ENCODE data around the gene PRXL2B. TPM values are rescaled to one million over a fixed set of nuclear protein-coding genes. Genes with fewer than 3 reads are reported as not detected.
"Not testable (repeated sequence)": the region's sequence is repeated elsewhere in the genome, so short reads cannot be mapped to it uniquely, and the experiment has no call there.

PRXL2B gene
- total RNA-seq, 1 donor from 2014 or later = 47.3 TPM

DNA sequence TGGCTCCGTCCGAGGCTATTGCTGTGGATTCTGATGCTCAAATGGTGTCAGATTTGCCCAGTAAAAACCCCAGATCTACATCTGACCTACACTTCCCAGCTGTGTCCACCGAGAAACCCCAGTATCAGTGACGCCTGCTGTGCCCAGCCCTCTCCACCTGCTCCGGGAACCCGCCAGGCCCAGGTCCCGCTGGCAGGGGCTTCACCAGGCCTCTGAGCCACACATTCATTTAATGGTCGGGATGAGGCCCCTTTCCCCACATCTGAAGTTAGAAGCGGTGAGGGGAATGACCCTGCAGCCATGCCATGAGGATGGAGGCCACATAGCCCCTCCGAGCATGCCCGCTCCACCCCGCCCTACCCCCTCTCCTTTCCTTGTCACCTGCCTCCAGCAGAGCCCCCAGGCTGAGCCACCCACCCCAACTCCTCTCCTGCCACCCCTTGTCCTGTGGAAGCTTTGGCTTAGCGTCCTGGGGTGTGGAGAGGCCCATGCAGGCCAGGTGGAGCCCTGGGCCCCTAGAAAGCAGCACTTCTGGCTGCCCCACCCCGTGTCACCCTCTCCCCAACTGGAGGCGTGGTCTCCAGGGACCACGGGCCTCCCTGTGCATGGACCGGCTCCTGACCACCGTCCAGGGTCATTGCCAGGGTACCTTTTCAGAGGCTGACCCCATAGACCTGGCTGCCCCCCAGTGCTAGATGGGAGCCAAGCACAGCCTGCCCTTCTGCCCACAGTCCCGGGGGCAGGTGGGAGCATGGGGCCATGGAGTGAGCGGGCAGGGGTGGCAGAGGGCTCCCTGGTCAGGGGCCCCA is 22.4 kb upstream of the PRXL2B start:
- no peak for DNase-seq (ENCODE audit: extremely low read depth, low read depth, low spot score)

DNA sequence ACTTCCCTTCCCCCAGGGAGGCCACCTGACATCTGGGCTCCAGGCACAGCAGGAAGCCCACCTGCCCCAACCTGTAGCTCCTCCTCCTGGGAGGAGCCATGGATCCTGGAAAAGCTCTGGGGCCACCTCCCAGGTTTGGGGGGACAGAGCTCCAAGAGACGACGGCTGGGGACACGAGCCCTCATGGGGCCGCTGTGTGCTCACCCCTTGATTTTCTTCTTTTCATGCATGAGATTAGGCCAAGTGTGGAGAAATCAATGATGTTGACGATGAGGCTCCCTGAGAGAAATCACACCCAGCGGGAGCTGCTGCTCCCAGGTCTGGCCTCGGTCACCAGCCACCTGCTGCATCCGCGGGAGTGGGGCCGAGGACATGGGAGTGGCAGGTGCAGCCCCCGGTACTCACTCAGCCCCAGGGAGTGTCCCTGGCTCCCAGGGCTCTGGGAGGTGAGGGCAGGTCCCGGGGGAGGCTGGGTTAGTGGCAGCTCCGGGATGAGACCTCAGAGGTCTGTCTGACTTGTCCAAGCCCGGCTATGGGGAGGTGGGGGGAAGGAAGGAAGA is 21.7 kb upstream of the PRXL2B start:
- no peak for DNase-seq (ENCODE audit: extremely low read depth, low read depth, low spot score)

DNA sequence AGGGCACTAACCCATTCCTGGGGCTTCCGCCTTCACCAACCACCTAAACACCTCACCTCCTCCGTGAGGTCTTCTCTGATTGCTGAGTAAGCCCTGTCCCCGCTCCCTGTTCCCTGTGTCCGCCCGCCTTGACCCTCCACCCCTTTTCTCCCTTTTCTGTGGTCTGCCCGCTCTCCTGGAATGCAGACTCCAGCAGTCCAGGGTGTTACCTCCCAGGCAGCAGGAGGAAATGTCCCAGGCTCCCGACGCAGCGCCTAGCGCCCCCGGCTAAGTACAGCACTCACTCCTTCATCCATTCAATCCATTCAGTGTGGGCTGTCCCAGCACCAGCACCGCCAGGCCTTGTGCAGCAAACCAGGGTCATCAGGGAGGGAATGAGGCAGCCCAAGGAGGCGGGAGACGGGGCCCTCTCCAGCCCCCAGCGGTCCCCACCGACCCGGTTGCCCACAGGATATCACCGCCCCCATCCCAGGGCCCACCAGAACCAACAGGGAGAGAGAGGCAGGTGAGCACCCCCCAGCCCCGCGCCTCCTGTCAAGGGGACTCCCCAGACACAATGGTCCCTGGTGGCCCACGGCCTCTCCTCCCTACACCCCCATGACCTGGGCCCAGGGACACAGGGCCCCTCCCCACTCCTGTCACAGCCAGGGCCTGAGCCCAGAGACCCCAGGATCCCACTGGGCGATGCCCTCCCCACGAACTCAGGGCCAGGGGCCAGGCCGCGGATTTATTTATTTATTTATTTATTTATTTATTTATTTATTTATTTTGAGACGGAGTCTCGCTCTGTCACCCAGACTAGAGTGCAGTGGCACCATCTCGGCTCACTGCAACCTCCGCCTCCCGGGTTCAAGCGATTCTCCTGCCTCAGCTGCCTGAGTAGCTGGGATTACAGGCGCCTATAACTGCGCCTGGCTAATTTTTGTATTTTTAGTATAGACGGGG is 20.2 kb upstream of the PRXL2B start:
- no peak for DNase-seq (ENCODE audit: extremely low read depth, low read depth, low spot score)

DNA sequence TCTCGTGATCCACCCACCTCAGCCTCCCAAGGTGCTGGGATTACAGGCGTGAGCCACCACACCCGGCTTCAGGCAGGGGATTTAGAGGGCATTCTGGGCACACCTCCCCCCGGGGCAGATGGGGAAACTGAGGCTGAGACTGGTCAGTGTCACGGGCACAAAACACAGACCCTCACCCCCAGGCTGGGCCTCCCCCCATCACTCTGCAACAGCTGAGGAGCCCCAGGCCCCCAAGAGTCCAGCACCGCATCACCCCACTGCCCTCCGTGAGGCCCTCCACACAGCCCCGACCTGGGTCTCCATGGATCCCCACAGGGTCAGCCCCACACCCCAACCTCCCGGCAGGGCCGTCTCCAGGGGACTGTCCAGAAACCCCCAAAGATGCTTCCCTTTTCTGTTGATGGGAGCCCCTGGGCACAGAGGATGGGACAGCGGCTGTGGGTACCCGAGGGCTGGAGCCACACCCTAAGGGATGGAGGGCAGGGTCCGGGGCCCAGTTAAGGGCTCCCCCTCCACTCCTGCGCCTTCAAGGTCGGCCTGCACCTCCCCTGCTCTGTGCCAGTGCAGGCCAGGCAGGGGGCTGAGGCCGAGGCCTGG is 19.4 kb upstream of the PRXL2B start:
- DNase-seq (ENCODE audit: extremely low read depth, low read depth, low spot score) = no peak

DNA sequence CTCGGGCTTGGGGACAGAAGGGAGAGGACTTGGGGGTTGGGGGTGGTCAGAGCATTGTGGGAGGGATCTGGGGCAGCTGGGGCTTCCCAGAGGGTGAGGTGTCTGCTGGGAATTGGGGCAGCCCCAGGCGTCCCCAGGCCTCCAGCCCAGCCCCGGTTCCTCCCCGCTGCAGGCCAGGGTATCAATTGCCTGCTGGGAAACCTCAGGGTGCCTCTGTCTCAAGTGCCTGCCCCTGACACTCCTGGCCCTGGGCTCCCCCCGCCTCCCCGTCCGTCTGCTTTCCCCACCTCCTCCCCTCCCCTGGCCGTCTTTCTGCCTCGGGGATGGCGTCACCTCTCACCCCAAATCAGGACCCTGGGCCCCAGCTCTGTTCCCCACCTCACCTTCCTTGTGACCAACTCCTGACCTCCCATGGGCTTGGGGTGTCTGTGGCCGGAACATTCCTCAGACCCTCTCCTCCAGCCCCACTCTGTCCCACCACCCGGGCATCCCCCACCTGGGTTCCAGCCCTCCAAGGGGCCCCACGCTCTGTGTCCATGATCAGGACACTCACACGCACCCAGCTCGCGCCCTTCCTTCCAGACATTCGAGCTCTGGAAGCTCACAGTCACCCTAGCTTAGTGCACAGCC is 18.3 kb upstream of the PRXL2B start:
- DNase-seq (ENCODE audit: extremely low read depth, low read depth, low spot score) = not testable (repeated sequence)

DNA sequence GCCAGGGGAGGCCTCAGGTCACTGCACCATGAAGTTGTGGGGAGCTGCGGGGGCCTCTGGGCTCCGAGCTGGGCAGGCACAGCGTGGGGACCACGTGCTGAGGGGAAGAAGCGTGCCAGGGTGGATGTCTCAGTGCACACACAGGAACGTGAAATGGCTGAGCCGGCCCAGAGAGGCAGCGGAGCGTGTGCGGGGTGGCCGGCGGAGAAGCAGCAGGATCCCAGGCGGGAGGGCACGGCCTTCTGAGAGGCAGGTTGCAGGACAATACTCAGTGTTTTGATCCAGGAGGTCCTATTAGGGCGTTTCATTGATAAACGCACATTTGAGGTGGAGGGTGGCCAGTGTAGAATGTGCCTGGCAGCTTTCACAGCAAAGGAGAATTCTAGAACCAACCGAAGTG is 17.5 kb upstream of the PRXL2B start:
- no peak for DNase-seq (ENCODE audit: extremely low read depth, low read depth, low spot score)

DNA sequence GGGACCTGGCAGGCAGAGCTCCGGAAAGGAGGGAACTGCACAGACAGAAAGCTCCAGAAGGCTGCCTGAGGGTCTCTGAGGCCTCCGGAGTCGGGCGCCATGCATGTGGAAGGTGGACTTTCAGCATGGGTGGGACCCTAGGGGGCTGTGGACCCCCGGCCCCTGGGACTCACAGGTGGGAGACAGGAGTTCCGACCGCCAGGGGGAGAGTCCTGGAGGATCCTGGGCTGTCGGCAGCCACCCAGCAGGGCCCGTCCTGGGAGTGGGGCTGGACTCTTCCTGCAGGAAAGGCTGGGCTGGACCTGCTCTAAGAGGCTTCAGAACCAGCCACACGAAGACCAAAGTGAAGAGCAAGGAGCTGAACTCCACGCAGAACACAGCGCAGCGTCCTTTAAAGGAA is 16.9 kb upstream of the PRXL2B start:
- not testable (repeated sequence) for DNase-seq (ENCODE audit: extremely low read depth, low read depth, low spot score)

DNA sequence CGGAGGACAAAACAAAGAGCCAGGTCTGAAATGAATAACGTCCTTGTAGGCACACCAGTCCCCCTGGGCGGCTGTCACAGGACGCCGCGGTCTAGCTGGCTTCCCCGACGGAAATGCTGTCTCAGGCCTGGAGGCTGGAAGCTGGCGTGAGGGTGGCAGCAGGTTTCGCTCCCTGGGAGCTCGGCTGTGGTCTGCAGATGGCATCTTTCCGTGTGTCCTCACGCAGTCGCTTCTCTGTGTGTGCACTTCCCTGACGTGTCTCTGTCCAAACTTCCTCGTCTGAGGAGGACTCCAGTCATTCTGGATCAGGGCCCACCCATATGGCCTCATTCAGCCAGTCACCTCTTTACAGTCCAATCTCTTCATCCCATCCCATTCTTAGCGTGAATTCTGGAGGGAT is 16.2 kb upstream of the PRXL2B start:
- DNase-seq (ENCODE audit: extremely low read depth, low read depth, low spot score) = no peak

DNA sequence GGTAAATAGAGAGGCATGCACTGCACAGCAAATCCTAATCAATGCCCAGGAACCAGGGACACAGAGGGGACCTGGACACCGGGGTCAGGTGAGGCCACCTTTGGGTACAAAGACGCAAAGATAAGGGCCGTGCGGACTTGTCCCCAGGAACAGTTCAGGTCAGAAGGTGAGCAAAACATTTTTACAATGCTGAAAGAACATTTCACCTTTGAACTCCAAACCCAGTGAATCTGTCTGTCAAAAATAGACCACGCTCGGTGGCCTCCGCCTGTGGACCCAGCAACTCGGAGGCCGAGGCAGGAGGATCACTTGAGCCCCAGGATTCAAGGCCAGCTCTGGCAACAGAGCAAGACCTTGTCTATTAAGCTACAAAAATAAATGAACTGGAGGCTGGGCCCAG is 15.2 kb upstream of the PRXL2B start:
- DNase-seq (ENCODE audit: extremely low read depth, low read depth, low spot score) = no peak

DNA sequence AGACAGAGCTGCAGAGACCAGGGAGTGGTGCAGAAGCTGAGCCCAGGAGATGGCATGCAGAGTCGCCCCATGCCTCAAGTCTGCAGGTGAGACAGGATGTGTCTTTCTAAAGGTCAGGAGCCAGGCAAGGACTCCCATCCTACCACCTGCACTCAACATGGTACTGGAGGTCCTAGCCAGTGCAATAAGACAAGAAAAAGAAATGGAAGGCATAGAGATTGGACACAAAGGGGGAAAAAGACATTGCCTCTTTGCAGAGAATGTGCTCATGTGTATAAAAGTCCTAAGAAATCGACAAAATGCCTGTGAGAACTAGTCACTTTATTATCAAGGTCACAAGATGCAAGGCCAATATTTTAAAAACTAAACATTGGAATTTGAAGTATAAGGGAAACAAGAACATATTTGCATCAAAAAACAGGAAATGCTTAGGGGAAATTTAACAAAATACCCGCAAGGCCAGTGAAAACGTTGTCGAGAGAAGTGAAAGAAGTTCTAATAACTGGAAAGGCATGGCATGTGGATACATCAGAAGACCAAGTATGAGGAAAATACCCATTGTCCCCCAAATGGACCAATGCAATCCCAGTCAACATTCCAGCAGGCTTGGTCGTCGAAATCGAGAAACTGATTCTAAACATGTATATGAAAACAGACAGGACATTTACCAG is 13.2 kb upstream of the PRXL2B start:
- no peak for DNase-seq (ENCODE audit: extremely low read depth, low read depth, low spot score)

DNA sequence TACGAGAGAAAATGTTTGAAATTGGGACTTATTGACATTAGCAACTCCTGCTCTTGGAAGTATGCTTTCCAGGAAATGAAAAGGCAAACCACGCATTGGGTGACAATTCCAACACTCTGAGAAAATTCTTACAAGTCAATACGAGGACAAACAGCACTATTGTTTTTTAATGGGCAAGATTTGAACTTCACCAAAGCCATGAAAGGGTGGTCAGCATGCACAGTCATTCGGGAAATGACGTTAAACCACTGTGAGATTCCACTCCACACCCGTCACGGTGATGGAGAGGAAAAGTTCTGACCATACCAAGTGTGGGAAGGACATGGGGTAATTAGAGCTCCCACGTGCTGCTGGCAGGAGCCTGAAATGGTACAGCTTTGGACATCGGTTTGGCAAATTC is 12.2 kb upstream of the PRXL2B start:
- DNase-seq (ENCODE audit: extremely low read depth, low read depth, low spot score) = no peak

DNA sequence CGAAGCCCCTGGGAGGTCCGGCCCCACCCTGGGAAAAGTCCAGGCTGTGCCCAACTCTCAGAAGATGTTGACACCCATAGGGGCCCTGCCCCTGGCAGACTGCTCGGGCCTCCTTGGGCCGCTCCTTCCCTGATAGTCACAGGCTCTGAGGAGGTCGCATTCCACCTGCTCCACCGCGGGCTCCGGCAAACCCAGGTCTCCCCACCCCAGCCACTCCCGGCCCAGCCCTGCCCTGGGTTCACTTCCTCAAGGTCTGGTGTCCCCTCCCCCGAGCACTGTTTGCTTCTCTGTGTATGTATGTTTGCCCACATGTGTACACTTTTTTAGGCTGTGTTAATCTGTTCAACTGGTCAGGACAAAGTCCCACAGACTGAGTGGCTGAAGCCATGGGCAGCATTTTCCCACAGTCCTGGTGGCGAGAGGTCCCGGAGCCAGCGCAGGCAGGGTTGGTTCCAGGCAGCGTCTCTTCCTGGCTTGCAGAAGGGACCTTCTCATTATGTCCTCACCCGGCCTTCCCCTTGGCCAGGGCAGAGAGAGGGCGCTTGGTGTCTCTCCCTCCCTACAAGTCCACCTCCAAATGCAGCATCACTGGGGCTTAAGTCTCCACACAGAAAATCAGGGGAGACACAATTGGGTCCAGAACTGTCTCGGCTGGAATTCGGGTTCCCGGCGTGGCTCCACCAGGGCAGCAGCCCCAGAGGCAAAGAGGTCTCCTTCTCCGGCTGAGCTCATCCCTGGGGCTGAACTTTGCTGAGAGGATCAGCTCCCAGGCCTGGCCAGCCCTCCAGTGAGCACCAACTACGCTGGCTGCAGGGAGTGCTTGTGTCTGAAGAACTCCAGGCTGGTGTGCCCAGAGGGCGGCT is 10.5 kb upstream of the PRXL2B start:
- DNase-seq (ENCODE audit: extremely low read depth, low read depth, low spot score) = no peak

DNA sequence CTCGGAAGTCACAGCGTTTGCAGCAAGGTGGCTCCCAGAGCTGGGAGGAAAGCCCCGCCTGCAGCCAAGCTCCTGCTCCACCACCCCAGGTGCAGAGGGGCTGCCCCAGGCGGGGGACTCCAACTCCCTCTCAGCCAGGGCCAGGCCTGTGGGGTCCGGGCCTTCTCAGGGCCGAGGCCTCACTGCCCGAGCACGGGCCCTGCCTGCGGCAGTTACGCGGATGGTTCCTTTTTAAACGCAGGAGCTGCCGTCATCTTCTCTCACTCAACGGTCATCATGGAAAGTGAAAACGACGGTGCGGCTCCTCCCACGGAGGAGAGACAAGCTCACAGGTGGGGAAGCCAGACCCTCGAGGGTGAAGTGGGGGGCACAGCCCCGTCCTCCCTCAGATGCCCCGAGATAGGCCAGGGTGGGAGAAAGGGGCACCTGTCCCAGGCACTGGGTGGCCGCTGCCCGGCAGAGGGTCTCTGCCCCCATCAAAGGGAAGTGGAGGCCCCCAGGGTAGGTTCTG is 9.0 kb upstream of the PRXL2B start:
- not testable (repeated sequence) for DNase-seq (ENCODE audit: extremely low read depth, low read depth, low spot score)

DNA sequence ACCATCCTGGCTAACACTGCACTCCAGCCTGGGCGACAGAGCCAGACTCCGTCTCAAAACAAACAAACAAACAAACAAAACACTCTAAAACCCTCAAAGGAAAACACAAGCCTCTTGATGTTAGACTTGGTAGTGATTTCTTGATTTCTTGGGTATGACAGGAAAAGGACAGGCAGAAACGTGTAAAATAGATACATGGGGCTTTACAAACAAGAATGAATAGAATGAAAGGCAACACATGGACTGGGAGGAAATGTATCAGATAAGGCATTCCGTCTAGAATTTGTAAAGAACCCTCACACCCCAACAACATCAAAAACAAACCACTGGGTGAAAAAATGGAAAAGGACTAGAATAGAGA is 7.8 kb upstream of the PRXL2B start:
- DNase-seq (ENCODE audit: extremely low read depth, low read depth, low spot score) = no peak

DNA sequence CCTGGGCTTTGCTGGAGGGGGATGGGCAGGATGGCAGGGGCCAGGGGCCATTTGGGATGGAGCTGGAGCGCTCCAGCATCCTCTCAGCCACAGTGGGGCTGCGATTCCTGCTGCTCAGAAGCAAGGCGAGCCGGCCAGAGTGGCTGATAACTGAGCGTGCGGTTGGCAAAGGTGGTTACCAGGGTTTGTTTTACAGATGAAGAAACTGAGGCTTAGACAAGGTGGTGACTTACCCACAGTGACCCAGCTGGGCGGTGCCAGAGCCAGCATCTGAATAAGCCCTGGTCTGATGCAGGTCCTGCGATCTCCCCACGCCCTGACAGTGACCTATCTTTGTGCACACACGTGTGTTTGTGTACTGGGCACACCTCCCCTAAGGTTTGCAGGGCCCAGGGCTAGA is 5.9 kb upstream of the PRXL2B start:
- no peak for DNase-seq (ENCODE audit: extremely low read depth, low read depth, low spot score)

DNA sequence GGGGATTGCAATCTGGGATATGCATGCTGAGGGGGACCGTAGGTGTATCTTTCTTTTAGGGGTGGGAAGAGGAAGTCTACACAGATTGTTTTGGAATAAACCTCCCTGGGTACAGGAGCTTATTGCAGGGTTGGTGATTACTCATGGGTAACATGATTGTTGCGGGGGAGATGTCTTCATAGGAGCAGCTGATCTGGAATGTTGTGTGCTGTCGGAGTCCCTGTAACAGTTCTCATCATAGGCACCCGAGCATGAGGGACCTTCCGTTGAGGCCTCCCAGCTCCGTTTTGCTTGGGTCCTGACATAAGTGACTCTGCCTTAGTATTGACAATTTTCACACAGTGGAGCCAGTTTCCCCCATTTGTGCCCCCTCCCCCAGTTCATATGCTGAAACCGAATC is 4.2 kb upstream of the PRXL2B start:
- DNase-seq (ENCODE audit: extremely low read depth, low read depth, low spot score) = no peak

DNA sequence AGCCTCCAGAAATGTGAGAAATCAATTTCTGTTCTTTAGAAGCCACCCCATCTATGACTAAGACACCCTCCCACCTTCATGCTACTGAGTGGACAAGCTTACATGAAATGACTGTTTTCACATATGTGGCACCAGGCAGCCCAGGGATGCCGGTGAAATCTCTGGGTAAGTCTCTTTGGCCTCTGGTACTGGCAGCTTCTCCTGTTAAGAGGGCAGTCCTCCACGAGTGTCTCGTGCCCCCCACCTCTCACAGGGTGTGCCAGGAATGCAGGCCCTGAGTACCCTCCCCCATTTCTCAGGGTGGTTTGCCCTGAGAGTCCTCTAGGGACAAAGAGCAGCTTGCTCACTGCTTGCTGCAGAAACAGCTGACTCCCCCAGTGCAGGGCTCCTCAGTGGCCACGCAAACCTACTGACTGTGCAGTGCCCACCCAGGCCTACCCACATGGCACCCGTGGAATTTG is 3.2 kb upstream of the PRXL2B start:
- DNase-seq (ENCODE audit: extremely low read depth, low read depth, low spot score) = no peak

DNA sequence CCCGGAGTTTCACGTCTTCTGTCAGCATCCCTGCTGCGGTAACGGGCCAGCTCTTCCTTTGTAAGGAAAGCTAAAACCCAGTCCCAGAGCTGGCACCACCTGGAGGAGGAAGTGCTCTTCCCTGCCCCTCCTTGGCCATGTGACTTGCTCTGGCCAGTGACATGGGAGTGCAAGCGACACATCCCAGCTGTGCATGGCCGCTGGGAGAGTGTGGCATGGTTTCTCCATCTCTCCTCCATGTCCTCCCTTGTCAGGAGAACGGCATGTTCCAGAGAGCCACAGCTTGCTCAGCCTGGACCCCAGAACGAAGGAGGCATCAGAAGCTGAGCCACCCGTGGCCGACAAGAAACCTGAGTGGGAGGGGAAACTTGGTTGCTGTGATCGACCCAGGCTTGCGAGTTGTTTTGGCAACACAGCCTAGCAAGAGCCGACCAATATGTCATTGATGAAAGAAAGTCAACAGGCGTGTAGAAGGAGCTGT is 2.7 kb upstream of the PRXL2B start:
- no peak for DNase-seq (ENCODE audit: extremely low read depth, low read depth, low spot score)

All from glomerular endothelial cell (primary cell).